DND-41 (cell line): ENCODE results near the gene SCPEP1.

ENCODE experiments used
- ATAC-seq: fragments of 200-7000 bp; cut with Tn5 transposase; 3 replicates; pipeline ENCODE4 v1.9.1; 2021; ENCODE audit warnings: low read depth; ENCODE audit not compliant: insufficient read depth
- DNase-seq: peaks from one replicate; pipeline ENCODE4 v3.0.0-alpha.2; 2020
- H2AFZ ChIP-seq: 2 replicates; pipeline ENCODE4 v1.6.0; 2012; ENCODE audit warnings: low read depth, low read length
- H3K27ac ChIP-seq: 2 replicates; pipeline ENCODE4 v1.5.1; 2012; ENCODE audit warnings: low read length, inconsistent platforms
- H3K27me3 ChIP-seq: fragments of 200-600 bp; sonication (generic); 2 replicates; pipeline ENCODE4 v1.6.0; 2012; ENCODE audit warnings: low read length, mild to moderate bottlenecking, inconsistent platforms; ENCODE audit not compliant: insufficient read depth, poor library complexity
- H3K36me3 ChIP-seq: 2 replicates; pipeline ENCODE4 v1.5.1; 2012; ENCODE audit warnings: low read length, inconsistent platforms; ENCODE audit not compliant: insufficient read depth
- H3K4me1 ChIP-seq: 2 replicates; pipeline ENCODE4 v1.5.1; 2012; ENCODE audit warnings: mild to moderate bottlenecking, low read length; ENCODE audit not compliant: insufficient read depth
- H3K4me2 ChIP-seq: 2 replicates; pipeline ENCODE4 v1.6.0; 2012; ENCODE audit warnings: mild to moderate bottlenecking, moderate library complexity, low read length, inconsistent platforms; ENCODE audit not compliant: insufficient read depth
- H3K4me3 ChIP-seq, 2 experiments: fragments of 200-600 bp in 1 of 2; shearing (Covaris generic) in 1 of 2; 2 replicates each; pipeline ENCODE4 v1.5.1; 2012 to 2016; ENCODE audit warnings: inconsistent platforms in 2 of 2, low read length in 2 of 2, mild to moderate bottlenecking in 2 of 2, low read depth in 1 of 2, moderate library complexity in 1 of 2
- H3K79me2 ChIP-seq: 2 replicates; pipeline ENCODE4 v1.6.0; 2012; ENCODE audit warnings: low read length, inconsistent platforms; ENCODE audit not compliant: insufficient read depth
- H3K9ac ChIP-seq: 2 replicates; pipeline ENCODE4 v1.6.0; 2012; ENCODE audit warnings: low read depth, mild to moderate bottlenecking, inconsistent platforms, low read length, moderate library complexity
- H3K9me3 ChIP-seq: 2 replicates; pipeline ENCODE4 v1.5.1; 2012; ENCODE audit warnings: low read length, moderate library complexity, mild to moderate bottlenecking, inconsistent platforms; ENCODE audit not compliant: insufficient read depth, severe bottlenecking
- H4K20me1 ChIP-seq: 2 replicates; pipeline ENCODE4 v1.6.0; 2012; ENCODE audit warnings: low read length; ENCODE audit not compliant: insufficient read depth
- EZH2 ChIP-seq: IDR thresholded peaks from 3 replicates; pipeline ENCODE4 v1.6.1; 2012; ENCODE audit warnings: borderline replicate concordance, low read depth, mild to moderate bottlenecking, moderate library complexity, low read length, inconsistent platforms; ENCODE audit not compliant: severe bottlenecking
- TF ChIP-seq, protein P1 (sequence below): IDR thresholded peaks from 2 replicates; pipeline ENCODE4 v1.5.1; 2012; ENCODE audit warnings: borderline replicate concordance, low read length, moderate library complexity, mild to moderate bottlenecking; ENCODE audit not compliant: poor library complexity, severe bottlenecking; ENCODE audit errors: extremely low read depth

The SCPEP1 gene

DNA sequence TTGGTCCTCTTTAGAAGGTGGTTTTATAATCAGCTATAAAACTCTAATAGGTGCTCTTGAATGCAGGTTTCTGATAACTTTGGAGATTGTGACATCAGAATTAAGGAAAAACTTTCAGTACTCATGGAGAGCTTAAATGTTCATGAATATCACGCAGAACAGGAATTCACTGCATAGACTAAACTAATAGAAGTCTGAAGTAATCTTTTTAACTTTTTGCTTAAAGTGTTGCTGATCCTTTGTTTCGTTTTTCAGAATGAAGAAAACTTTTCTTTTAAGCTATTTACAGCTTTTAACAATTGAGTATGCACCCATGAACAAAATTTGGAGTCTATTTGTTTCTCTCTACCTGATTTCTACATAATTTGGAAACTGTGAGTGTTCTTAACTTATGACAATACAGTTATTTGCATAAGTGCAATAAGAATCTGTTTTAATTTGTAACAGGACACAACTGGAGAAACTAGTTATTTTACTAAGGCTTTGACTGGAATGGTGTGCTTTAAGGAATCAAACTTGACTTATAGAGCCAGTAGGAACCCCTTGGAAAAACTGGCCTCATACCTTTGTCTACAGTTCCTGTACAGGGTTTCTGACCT, 47.1 kb upstream of the SCPEP1 start:
- ATAC-seq (no peak), DNase-seq (no peak)
- Histone ChIP-seq H2AFZ (no peak overlapping the region), H3K27me3 (no peaks in the 10 kb centered on the region), H3K79me2 (no peaks in the 10 kb centered on the region), H3K4me3 (no peak overlapping the region), H3K36me3 (peaks cover 22% of the 10 kb centered on the region), H3K4me2 (no peak overlapping the region), H3K9me3 (peaks cover 26% of the 10 kb centered on the region), H3K27ac (no peak overlapping the region), H3K4me1 (no peaks in the 10 kb centered on the region), H3K9ac (no peak overlapping the region), H4K20me1 (no peaks in the 10 kb centered on the region)
- TF ChIP-seq, protein P1, sequence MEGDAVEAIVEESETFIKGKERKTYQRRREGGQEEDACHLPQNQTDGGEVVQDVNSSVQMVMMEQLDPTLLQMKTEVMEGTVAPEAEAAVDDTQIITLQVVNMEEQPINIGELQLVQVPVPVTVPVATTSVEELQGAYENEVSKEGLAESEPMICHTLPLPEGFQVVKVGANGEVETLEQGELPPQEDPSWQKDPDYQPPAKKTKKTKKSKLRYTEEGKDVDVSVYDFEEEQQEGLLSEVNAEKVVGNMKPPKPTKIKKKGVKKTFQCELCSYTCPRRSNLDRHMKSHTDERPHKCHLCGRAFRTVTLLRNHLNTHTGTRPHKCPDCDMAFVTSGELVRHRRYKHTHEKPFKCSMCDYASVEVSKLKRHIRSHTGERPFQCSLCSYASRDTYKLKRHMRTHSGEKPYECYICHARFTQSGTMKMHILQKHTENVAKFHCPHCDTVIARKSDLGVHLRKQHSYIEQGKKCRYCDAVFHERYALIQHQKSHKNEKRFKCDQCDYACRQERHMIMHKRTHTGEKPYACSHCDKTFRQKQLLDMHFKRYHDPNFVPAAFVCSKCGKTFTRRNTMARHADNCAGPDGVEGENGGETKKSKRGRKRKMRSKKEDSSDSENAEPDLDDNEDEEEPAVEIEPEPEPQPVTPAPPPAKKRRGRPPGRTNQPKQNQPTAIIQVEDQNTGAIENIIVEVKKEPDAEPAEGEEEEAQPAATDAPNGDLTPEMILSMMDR, result no peak
- TF ChIP-seq EZH2, result no peak

DNA sequence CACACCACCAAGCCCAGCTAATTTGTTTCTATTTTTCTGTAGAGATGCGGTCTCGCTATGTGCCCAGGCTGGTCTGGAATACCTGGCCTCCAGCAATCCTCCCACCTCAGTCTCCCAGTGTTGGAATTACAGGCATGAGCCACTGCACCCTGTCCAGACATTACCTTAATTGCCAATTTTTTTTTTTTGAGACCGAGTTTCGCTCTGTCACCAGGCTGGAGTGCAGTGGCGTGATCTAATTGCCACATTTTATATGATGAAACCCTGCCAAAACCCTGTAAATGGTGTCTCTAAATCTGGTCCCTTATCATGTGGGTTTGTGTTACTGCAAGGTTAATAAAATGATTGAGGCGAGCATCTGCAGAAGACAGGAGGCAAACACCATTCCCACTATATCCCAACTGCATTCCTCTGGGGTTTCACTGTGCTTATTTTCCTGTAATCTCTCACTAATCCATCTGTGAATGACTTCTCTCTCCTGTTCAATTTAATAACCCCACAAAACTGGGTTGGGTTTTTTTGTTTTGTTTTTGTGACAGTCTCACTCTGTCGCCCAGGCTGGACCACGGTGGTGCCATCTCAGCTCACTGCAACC, 44.7 kb upstream of the SCPEP1 start:
- no peaks in the 10 kb centered on the region for H3K4me1 ChIP-seq
- H2AFZ ChIP-seq, result no peak overlapping the region
- DNase-seq, result no peak
- no peak overlapping the region for H3K27ac ChIP-seq
- H3K9me3 ChIP-seq, result peaks cover 25% of the 10 kb centered on the region
- H3K79me2 ChIP-seq, result no peaks in the 10 kb centered on the region
- ATAC-seq, result no peak
- no peaks in the 10 kb centered on the region for H4K20me1 ChIP-seq
- peaks cover 46% of the 10 kb centered on the region for H3K36me3 ChIP-seq
- H3K4me2 ChIP-seq, result no peak overlapping the region
- H3K4me3 ChIP-seq, result no peak overlapping the region
- TF ChIP-seq EZH2, result no peak
- H3K27me3 ChIP-seq, result no peaks in the 10 kb centered on the region
- no peak overlapping the region for H3K9ac ChIP-seq

DNA sequence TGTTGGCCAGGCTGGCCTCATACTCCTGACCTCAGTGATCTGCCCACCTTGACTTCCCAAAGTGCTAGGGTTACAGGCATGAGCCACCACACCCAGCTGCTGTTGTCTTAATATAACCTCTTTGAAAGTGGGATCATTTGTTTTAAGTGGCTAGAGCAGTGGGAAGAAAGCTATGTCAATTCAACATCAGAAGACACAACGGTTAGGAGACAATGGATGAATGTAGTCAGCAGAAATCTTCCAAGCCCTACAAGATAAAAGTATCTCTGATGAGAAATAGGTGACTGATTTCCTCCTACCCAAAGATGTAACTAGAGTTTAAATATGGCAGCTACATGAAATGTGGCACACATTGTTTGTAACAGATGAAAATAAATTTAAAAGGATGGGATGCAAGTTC, 44.1 kb upstream of the SCPEP1 start:
- Histone ChIP-seq H3K9me3 (peaks cover 21% of the 10 kb centered on the region), H3K4me2 (no peak overlapping the region), H3K27me3 (no peaks in the 10 kb centered on the region), H3K27ac (no peak overlapping the region), H2AFZ (no peak overlapping the region), H3K4me3 (no peak overlapping the region), H3K79me2 (no peaks in the 10 kb centered on the region), H3K9ac (no peak overlapping the region), H3K36me3 (peaks cover 52% of the 10 kb centered on the region), H3K4me1 (no peaks in the 10 kb centered on the region), H4K20me1 (no peaks in the 10 kb centered on the region)
- ATAC-seq (no peak), DNase-seq (no peak)
- TF ChIP-seq EZH2, result no peak
- TF ChIP-seq, protein P1, result no peak

DNA sequence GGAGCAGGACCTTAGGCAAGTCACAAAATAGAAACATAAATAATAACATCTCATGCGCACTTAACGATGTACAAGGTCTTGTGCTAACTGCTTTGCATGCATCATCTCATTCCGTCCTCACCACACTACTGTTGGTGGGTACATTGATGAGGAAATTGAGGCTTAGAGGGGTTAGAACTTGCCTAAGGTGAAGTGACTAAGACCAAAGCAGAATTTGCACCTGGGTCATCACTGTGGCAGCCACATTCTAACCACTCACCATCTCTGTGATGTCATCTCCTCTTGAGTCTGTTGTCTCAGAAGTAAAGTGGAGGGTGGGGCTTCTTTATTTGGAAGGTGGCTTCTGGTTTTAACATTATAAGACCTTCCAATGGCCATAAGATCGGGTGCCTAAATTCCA, 43.7 kb upstream of the SCPEP1 start:
- Histone ChIP-seq H3K27me3 (no peaks in the 10 kb centered on the region), H3K27ac (no peak overlapping the region), H3K9ac (no peak overlapping the region), H3K4me3 (no peak overlapping the region), H3K9me3 (peaks cover 21% of the 10 kb centered on the region), H3K4me1 (no peaks in the 10 kb centered on the region), H3K79me2 (no peaks in the 10 kb centered on the region), H3K4me2 (no peak overlapping the region), H3K36me3 (peaks cover 56% of the 10 kb centered on the region), H2AFZ (no peak overlapping the region), H4K20me1 (no peaks in the 10 kb centered on the region)
- DNase-seq (no peak), ATAC-seq (no peak)
- TF ChIP-seq, protein P1, result no peak
